Activated T-cell treated with anti-CD3 and anti-CD28 coated beads for 4 hours (primary cell): ENCODE results near the gene FAT2.
"Not testable (repeated sequence)": the region's sequence is repeated elsewhere in the genome, so short reads cannot be mapped to it uniquely, and the experiment has no call there.

Source experiments
- DNase-seq: peaks from one replicate; pipeline ENCODE4 v3.0.0-alpha.2; 2020

Gene FAT2

DNA sequence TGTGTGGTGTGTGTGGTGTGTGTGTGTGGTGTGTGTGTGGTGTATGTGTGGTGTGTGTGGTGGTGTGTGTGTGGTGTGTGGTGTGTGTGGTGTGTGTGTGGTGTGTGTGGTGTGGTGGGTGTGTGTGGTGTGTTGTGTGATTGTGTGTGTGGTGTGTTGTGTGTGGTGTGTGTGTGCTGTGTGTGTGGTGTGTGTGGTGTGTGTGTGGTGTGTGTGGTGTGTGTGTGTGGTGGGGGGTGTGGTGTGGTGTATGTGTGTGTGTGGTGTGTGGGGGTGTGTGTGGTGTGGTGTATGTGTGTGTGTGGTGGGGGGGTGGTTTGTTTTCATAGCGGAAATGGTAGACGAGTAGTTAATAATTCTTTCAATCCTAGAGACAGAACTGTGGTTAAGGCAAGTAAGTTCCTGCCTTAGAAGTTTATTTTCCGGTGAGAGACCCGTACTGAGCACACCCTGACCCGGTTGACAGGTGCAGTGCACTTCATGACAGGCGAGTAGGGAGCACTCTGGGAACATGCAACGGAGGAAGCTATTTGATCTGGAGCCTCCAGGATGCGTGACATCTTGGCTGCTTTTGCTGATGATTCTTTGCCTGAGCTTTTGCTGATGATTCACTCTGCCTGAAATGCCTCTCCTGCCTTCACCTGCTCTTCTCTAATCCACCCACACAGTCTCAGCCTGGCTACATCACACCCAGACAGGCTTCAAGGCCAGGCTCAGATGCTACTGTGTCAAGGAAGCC, 21.7 kb upstream of the FAT2 start:
- DNase-seq = peak; percentile 28

DNA sequence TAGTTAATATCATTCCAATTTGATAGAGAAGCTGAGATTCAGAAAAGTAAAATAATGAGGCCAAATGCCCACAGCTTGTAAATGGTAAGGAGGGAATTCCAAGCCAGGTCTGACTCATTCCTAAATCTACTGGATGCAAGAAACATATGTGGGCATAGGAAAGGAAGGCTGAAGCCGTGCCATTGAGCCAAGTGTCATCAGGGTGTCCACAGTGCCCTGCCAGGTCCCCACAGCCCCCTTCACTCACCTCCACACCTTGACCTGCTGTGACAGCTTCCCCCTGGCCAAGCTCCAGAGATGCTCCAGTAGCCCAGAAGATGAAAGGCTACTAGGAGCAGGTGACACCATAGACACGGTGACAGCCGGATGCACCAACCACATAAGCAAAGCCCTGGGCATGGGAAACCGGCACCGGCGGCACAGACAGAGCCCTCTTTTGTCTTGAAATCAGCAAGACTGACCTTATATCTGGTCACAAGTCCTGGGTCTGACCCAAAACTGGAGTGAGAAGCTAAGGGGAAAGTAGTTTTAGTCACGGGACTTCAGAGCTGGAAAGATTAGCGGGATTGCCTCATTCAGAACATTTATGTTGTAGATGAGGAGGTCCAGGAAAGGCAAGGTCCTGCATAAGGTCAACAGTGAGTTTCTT, 20.1 kb upstream of the FAT2 start:
- no peak for DNase-seq

GRCh38 chr5:151608522-151608921, 17.4 kb upstream of the FAT2 start:
- DNase-seq = no peak

GRCh38 chr5:151607304-151607703, 16.2 kb upstream of the FAT2 start:
- no peak for DNase-seq

DNA sequence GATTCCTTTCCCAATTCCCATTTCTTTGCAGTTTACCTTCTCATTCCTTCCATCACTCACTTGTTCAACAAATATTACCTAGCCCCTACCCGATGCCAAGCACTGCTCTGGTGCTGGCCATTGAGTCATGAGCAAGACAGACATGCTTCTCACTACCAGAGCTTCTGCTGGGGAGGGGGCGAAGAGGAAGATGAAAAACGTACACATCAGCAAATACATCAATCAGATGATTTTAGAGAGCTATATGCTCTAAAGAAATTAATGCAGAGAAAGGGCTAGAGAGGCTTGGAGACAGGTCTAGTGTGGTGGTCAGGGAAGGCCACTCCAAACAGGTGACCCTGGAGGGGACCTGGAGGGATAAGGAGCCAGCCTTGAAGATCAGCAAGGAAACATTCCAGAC, 14.4 kb upstream of the FAT2 start:
- no peak for DNase-seq

GRCh38 chr5:151602806-151603205, 11.7 kb upstream of the FAT2 start:
- DNase-seq = no peak

DNA sequence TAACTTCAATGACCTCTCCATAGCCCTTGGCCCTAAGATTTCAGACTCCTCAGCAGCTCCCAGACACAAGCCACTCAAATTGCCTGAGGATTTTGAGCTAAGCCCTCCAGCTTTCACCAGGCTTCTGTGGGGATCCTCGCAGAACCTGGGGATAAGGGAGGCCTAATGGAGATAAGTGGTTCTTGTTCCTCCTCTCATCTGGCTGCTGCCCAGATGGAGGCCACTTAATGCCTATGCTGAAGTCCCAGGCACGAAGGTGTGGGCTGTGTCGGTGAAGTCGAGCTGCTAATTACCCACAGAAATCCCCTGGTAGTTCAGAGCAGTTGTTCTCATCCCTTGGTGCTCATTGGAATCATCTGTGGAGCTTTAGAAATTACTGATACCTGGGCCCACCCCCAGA, 10.3 kb upstream of the FAT2 start:
- DNase-seq = no peak

- DNase-seq = no peak
Measured at GRCh38 chr5:151600069-151600665, 9.0 kb upstream of the FAT2 start.

DNA sequence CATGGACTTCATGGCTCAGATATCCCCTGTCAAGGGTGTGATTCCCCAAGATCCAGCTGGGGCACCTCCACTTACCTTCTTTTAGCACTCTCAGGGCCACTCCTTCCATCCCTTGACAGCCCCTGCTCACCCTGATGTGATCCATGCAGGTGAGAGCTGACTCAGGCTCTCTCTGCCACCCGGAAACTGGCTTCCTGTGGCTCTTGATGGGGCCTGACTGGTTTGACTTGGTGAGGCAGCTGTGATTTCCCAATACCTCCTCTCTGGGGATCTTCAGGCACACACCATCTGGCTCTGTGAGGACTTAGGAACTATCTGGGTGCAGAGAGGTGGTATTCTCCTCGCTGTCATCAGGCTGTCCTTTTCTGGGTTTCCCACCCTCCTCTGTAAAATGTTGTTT, 7.9 kb upstream of the FAT2 start:
- no peak for DNase-seq

GRCh38 chr5:151598549-151598948, 7.4 kb upstream of the FAT2 start:
- DNase-seq = no peak

GRCh38 chr5:151597749-151598148, 6.6 kb upstream of the FAT2 start:
- no peak for DNase-seq

- DNase-seq = no peak
Measured at GRCh38 chr5:151596828-151597539, 5.9 kb upstream of the FAT2 start.

DNA sequence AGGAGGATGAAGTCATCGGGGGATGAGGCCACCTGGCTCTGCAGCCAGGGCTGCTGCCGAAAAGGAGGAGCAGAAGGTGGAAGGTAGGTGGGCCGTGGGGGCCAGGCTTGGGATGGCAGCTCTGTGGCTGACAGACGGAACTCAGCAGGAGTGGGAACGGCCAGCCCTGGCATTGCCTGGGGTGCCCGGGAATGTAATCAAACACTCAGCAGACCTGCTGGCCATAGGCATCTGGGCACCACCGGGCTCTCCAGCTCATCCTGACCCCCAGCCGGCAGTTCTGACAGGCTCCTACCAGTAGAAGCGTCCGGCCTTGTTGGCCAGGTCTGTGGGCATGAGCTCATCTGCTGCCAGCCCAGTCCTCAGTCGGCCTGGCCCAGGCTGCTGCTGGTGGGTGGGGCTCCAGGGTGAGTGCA, 4.3 kb upstream of the FAT2 start:
- DNase-seq = no peak

DNA sequence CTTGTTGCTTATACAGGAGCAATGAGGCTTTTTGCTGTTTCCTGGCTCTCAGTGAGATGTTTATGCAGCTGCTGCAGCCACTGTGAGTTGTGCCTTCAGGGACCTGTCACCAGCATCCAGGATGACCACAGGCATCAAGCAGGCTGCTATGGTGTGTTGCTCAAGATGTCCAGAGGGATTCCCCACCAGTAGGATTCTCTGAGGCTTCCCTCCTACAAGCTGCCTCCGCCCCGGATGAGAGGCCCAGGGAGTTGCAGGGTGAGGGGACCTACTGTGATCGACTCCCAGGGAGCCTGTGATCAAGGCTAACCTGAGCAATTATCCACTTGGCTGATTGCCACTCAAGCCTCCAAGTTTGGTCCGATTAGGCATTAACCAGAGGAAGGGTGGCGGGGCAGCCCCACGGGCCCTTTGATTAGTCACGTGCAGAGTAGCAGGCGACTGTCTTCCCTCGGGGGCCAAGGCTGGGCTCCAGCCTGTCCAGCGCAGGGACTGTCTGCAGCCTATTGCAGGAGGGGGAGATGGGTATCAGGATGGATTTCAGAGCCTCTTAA, 1.8 kb upstream of the FAT2 start:
- DNase-seq = no peak

DNA sequence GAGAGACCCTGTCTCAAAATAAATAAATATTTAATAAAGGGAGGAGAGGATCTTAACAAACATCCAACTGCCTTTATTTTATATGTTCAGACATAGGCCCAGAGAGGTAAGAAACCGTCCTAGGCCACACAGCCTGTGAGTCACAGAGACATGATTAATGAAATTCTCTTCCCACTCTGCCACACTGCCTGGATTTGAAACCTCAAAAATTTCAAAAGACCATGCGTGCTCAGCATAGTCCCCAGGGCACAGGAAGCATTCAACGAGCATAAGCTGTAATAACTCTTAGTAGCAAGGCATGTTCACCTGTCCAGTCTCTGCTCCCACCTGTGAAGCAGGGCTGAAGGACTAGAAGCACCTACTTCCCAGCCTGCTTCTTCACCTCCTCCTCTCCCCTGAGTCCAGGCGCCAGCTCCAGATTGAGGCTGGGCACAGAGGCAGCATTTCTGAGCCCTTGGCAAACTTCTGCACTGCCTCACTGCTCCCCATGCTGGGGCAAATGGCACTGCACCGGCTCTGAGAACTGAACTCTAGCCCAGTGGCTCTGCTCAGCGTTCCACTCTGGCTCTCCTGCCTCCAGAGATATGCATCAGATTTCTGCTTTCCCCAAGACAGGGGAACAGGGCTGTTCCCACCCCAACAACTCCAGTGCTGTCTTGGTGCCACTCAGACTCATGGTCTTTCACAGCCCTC, 1.1 kb downstream of the FAT2 start:
- no peak for DNase-seq

DNA sequence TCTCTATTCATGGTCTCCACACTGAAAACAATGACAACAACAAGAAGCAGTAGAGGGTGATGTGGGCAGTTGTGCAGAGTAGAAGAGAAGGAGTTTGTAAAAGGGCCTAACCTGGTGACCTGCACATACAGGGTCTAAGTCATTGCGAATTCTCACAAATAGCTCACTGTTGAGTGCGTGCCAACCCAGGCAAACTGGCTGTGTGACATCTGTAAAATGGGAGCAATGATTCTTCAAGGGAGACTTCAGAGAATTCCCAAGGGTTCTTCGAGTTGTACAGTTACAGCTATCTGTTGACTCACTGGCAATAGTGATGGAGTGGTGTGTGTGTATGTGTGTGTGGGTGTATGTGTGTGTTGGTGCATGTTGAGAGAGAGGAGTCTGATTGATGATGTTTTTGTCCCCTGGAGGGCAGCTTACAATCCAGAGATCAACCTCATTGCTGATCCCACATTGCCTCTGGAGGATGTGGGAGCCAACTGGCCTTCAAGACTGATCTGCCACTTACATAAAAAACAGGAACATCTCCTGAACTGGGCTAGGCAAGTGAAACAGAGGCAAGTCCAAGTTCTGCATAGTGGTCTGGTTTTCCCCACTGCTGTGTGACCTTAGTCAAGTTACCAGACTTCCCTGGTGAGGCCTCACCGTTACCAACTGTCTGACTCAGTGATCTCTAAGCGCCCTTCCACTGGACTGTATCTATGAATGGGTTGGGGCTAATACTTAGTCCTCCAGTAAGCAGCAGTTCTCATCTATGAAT, 3.2 kb downstream of the FAT2 start:
- no peak for DNase-seq

DNA sequence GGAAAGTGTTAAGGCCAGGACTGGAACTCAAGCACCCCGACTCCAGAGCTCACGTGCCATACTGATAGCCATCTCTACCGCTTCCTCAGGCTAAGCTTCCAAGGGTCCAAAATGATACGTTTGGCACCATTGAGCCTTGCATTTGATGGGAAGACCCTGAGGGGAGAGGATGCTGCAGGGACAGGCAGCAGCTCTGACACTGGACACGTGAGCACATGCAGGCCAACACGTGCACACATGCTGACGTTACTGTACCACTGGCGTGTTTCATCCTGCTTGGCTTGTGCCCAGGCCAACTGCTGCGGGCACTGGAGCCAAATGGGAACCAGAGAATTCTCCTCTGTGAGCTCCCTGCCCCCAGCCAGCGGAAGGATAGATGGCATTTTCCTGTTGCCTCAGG, 5.2 kb downstream of the FAT2 start:
- DNase-seq = no peak

GRCh38 chr5:151585344-151585743, 5.8 kb downstream of the FAT2 start:
- DNase-seq = not testable (repeated sequence)

DNA sequence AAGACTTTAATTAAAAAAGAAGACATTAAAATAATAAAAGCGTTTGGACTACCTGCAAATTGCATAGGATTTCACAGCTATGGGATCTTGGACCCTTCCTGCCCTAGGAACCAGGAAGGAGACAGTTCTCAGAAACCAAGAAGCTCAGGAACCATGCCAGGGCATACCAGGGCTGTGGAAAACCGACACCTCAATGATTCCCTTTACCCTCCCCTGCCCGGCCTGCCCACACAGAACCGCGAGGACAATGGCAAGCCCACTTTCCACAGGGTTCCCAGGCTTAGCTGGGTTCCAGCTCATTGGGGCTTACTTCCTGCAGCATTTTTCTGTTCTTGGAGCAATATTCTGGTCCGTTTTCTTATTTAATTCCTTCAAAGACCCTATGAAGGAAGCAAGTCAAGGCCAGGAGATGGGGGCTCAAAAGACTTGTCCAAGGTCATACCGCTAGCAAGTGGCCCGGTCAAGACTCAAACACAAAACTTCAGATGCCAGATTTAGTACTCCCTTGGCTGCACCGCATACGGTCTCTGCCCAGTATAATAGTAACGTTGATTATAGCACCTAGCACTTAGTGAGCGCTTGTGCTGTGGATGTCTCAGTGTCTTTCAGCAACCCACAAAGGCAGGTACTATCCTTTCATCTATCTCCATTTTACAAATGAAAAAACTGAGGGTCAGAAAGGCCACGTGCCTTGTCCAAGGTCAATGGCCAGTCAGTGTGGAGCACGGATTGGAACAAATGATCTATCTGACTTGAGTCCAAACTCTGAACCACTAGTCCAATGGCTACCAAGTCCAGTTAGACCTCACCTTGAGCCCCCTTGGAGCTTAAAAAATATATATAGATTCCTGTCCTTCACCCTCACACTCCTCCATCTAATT, 6.8 kb downstream of the FAT2 start:
- DNase-seq = no peak

DNA sequence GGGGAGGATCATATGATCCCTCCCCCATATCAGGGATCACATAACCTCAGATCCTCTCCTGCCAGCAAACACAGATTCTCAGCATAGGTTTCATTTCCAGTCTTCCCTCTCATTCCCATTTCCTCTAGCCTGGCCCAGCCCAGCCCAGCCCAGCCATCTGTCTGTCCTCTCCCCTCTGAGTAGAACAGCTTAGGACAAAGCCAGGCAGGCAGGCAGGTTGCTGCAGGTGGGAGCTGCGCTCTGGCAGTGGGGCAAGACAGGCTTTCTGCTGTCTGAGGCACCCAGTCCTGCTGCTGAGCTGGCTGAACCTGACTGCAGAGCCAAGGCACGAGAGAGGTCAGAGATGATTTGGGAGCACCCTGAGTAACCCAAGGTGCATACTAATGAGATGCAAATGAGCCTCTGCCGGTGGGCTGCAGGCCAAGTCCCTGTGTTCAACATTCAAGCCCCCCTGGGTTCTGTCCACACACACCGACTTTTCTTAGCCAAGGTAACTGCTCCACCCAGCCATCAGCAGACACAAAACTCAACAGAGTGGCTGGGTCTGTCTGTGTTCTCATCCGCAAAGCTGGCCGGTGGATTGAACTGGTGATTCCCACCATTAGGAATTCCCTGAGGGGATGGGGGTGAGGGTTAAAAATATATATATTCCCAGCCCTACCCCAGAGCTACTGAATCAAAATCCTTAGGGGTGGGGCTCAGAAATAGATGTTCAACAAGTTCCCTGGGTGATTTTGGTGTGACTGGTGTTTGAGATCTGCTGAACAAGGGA, 9.1 kb downstream of the FAT2 start:
- DNase-seq = no peak
